Globus pallidus (tissue), 1 donor: ENCODE data around the gene RARB.

ENCODE experiments used
- DNase-seq: peaks from one replicate; pipeline ENCODE4 v3.0.0-alpha.2; 2015; ENCODE audit warnings: low spot score

Gene RARB

GRCh38 chr3:25427942-25428788 is at the start of gene RARB:
Gene RARB, plus strand, starts transcription at chr3:25428263. Its CDS starts 469 bp downstream, at chr3:25428732.
- DNase-seq, result peak; percentile 55

- no peak for DNase-seq
Observed at GRCh38 chr3:25378786-25379311, 49.2 kb upstream of the RARB start.

GRCh38 chr3:25380222-25380739 is 47.8 kb upstream of the RARB start:
- no peak for DNase-seq

- no peak for DNase-seq
Observed at GRCh38 chr3:25381083-25381482, 47.0 kb upstream of the RARB start.

GRCh38 chr3:25384471-25384870 is 43.6 kb upstream of the RARB start:
- no peak for DNase-seq

- no peak for DNase-seq
Observed at GRCh38 chr3:25385807-25386460, 42.1 kb upstream of the RARB start.

GRCh38 chr3:25386686-25387255 is 41.3 kb upstream of the RARB start:
- no peak for DNase-seq

GRCh38 chr3:25390605-25391004 is 37.5 kb upstream of the RARB start:
- no peak for DNase-seq

GRCh38 chr3:25396251-25396650 is 31.8 kb upstream of the RARB start:
- no peak for DNase-seq

- no peak for DNase-seq
Observed at GRCh38 chr3:25396686-25397085, 31.4 kb upstream of the RARB start.

- no peak for DNase-seq
Observed at GRCh38 chr3:25397150-25397549, 30.9 kb upstream of the RARB start.

- DNase-seq, result no peak
Observed at GRCh38 chr3:25400587-25400986, 27.5 kb upstream of the RARB start.

- no peak for DNase-seq
Observed at GRCh38 chr3:25403968-25404367, 24.1 kb upstream of the RARB start.

GRCh38 chr3:25404569-25404968 is 23.5 kb upstream of the RARB start:
- DNase-seq, result no peak

GRCh38 chr3:25405335-25405734 is 22.7 kb upstream of the RARB start:
- no peak for DNase-seq

GRCh38 chr3:25410703-25411102 is 17.4 kb upstream of the RARB start:
- DNase-seq, result no peak

GRCh38 chr3:25412269-25412668 is 15.8 kb upstream of the RARB start:
- no peak for DNase-seq

GRCh38 chr3:25416176-25416575 is 11.9 kb upstream of the RARB start:
- DNase-seq, result no peak

GRCh38 chr3:25418596-25418995 is 9.5 kb upstream of the RARB start:
- no peak for DNase-seq

GRCh38 chr3:25419251-25419650 is 8.8 kb upstream of the RARB start:
- DNase-seq, result no peak

- DNase-seq, result no peak
Observed at GRCh38 chr3:25420147-25420546, 7.9 kb upstream of the RARB start.

- DNase-seq, result no peak
Observed at GRCh38 chr3:25420885-25421284, 7.2 kb upstream of the RARB start.

- DNase-seq, result no peak
Observed at GRCh38 chr3:25421747-25422146, 6.3 kb upstream of the RARB start.
